Upper lobe of right lung (tissue), 1 donor: ENCODE data around the gene ZNF407. TPM values are rescaled to one million over a fixed set of nuclear protein-coding genes. Genes with fewer than 3 reads are reported as not detected.
A peak's percentile ranks its signal among the peaks of the same experiment; 100 is the strongest.

Experiments used
- ATAC-seq: fragments of 200-7000 bp; cut with Tn5 transposase; one replicate; pipeline ENCODE4 v1.9.1; 2020; ENCODE audit warnings: mild to moderate bottlenecking, moderate library complexity
- DNase-seq: peaks from one replicate; pipeline ENCODE4 v3.0.0-alpha.2; 2020
- H3K27ac ChIP-seq: fragments of 200-600 bp; one replicate; pipeline ENCODE4 v1.8.0; 2022
- H3K27me3 ChIP-seq: fragments of 200-600 bp; one replicate; pipeline ENCODE4 v1.8.0; 2022; ENCODE audit warnings: mild to moderate bottlenecking
- H3K36me3 ChIP-seq: fragments of 200-600 bp; one replicate; pipeline ENCODE4 v1.8.0; 2022
- H3K4me1 ChIP-seq: fragments of 200-600 bp; one replicate; pipeline ENCODE4 v1.8.0; 2022
- H3K4me3 ChIP-seq: fragments of 200-600 bp; one replicate; pipeline ENCODE4 v1.8.0; 2022; ENCODE audit warnings: mild to moderate bottlenecking
- H3K9me3 ChIP-seq: fragments of 200-600 bp; one replicate; pipeline ENCODE4 v1.8.0; 2022
- intact Hi-C: fragments of 100-400 bp; cut with DNase I; formaldehyde crosslinking; loops from one replicate; pipeline ENCODE4 v1.11.0; 2022
- total RNA-seq: library from RNA; stranded (reverse); fragmentation: NEBNext Ultra II Directional; extraction: Animal tissue kit (Norgen Biotek cat#: 25700); gene quantifications from one replicate; pipeline ENCODE4 v1.2.1, GENCODE V29; 2021
- TF ChIP-seq, protein P1 (sequence below): fragments of 200-600 bp; IDR thresholded peaks from one replicate; pipeline ENCODE4 v1.8.0; 2022; ENCODE audit warnings: antibody characterized with exemption
- donor health status: DM: no; HTN: yes; CAD: no; lungs with severe emphysema.

Gene ZNF407
- total RNA-seq, 1 donor from 2014 or later: 18.4 TPM

DNA sequence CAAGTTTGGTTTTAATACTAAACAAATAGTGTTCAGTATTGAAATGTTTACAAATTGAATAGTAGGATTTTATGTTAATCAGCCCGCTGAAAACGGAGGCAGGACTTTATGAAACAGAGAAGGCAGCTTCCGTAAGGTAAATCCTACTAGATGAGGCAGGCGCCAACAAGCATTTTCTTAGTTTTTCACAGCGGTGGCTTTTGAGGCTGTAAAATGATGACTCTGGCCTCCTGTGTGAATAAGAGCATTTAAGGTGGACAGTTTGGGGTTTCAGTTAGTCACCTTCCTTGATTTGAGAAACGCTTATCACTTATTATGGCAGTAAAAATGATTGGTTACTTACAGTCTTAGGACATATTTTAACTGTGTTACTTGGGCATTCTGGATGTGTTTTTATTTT, 398.4 kb downstream of the ZNF407 start:
- H3K9me3 ChIP-seq: no peaks in the 10 kb centered on the region
- H3K36me3 ChIP-seq: no peaks in the 10 kb centered on the region
- no peak overlapping the region for H3K4me3 ChIP-seq
- H3K27ac ChIP-seq: peak overlapping the region; percentile 53
- intact Hi-C loops: no loop called here
- TF ChIP-seq, protein P1, sequence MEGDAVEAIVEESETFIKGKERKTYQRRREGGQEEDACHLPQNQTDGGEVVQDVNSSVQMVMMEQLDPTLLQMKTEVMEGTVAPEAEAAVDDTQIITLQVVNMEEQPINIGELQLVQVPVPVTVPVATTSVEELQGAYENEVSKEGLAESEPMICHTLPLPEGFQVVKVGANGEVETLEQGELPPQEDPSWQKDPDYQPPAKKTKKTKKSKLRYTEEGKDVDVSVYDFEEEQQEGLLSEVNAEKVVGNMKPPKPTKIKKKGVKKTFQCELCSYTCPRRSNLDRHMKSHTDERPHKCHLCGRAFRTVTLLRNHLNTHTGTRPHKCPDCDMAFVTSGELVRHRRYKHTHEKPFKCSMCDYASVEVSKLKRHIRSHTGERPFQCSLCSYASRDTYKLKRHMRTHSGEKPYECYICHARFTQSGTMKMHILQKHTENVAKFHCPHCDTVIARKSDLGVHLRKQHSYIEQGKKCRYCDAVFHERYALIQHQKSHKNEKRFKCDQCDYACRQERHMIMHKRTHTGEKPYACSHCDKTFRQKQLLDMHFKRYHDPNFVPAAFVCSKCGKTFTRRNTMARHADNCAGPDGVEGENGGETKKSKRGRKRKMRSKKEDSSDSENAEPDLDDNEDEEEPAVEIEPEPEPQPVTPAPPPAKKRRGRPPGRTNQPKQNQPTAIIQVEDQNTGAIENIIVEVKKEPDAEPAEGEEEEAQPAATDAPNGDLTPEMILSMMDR: no peak
- no peak for ATAC-seq
- DNase-seq: no peak
- no peaks in the 10 kb centered on the region for H3K27me3 ChIP-seq
- H3K4me1 ChIP-seq: peaks cover 14% of the 10 kb centered on the region

DNA sequence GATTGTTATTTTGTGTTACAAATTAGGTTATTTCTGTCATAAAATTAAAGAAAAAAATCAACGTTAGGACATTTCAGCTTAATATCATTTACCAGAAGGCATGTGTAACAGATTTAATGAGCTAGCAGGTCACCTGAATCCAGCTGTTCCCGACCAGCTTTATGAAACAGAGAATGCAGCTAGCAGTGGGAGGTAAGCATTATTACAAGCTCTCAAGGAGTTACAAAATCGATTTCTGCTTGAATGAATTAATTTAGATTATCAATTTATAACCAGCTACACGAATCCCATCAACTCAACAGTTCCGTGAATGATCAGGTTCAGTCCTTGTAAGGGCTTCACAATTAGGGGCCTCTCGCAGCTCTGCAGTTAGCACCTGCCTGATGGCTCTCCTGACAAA, 399.3 kb downstream of the ZNF407 start:
- intact Hi-C loops: no loop called here
- DNase-seq: no peak
- Histone ChIP-seq H3K36me3 (no peaks in the 10 kb centered on the region), H3K27me3 (no peaks in the 10 kb centered on the region), H3K4me1 (peaks cover 14% of the 10 kb centered on the region), H3K9me3 (no peaks in the 10 kb centered on the region), H3K4me3 (no peak overlapping the region), H3K27ac (no peak overlapping the region)
- ATAC-seq: no peak
- TF ChIP-seq, protein P1: no peak

DNA sequence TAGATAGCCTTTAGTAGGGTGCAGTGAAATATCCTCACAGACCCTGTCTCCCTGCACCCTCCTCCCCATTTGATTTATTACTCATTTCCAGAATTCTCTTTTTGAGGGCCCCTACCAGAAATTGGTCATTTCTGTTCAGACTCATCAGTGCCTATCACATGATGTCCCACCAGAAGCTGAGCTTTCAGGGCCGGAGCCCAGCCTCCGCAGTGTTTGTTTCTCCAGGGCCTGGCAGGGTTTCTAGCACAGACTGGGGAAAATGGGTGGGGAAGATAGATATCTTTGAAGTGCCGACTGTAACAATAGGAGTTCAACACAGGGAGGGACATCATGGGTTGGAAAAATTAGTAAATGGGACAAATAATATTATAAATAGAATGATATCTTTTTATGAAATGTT, 403.2 kb downstream of the ZNF407 start:
- H3K4me3 ChIP-seq: no peak overlapping the region
- H3K27me3 ChIP-seq: no peaks in the 10 kb centered on the region
- TF ChIP-seq, protein P1: no peak
- H3K36me3 ChIP-seq: no peaks in the 10 kb centered on the region
- intact Hi-C loops: no loop called here
- H3K4me1 ChIP-seq: peaks cover 14% of the 10 kb centered on the region
- ATAC-seq (no peak), DNase-seq (no peak)
- H3K27ac ChIP-seq: no peak overlapping the region
- H3K9me3 ChIP-seq: no peaks in the 10 kb centered on the region

DNA sequence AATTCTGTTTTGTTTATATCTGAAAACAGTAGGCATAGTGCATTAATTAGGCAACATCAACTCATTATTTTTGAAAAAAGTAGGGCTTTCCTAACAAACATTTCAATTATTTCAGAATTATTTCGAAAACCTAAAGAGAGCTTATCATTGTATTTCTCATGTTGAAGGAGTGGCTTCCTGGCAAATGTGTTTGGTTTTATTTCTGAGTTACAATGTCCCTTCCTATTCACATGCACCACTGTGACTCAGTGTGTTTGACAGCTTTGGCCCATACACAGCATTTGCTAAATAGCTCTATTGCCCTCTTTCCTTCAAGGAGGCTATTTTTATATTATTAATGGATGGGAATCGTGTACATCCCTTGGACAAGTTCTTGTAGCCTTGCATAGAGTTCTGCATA, 405.4 kb downstream of the ZNF407 start:
- peaks cover 14% of the 10 kb centered on the region for H3K4me1 ChIP-seq
- DNase-seq: no peak
- no peaks in the 10 kb centered on the region for H3K36me3 ChIP-seq
- no peaks in the 10 kb centered on the region for H3K9me3 ChIP-seq
- TF ChIP-seq, protein P1: no peak
- H3K4me3 ChIP-seq: no peak overlapping the region
- H3K27me3 ChIP-seq: no peaks in the 10 kb centered on the region
- intact Hi-C loops: no loop called here
- ATAC-seq: no peak
- no peak overlapping the region for H3K27ac ChIP-seq

DNA sequence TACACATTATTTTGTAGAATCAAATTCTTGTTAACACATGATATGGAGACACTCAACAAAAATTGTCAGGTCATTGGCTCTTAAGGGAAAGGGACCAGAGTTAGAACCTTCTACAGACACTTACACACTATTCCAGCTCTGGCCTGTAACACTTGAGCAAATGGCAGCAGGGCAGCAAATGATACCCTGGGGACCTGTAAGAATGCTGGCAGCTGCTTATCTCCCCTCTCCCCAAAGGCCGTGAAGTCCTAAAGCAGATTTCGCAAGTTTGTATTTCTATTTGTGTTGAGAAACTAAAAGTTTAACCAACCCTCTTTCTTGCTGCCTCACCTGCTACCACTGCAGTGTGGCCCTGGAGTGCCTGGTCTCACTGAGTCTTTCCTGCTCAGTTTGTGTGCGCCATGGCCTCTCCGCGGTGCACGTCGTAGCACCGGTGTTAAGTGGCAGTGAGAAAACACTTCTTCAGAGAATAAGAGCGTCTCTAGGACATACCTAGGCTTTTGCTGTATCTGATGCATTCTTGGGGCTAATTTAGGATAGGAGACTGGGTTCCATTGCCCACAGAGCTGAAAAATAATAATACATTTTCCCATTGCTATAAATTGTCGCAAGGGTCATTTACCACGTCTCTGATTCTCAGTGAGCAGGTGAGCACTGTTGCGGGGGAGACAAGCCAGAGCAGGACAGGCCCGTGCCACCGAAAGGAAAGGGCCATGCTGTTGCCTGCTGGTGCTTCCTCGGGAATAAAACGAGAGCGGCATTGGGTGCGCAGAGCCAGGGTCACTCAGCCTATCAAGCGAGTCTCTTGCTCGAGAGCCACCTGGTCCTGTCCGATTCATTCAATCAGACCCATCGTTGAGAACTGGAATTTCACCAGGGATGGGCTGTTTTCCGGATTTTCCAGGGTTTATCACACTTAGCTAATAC, 406.4 kb downstream of the ZNF407 start:
- peaks cover 14% of the 10 kb centered on the region for H3K4me1 ChIP-seq
- no peak overlapping the region for H3K27ac ChIP-seq

More for the DNA sequence above, 406.4 kb downstream of the ZNF407 start:
- DNase-seq: no peak
- Histone ChIP-seq H3K9me3 (no peaks in the 10 kb centered on the region), H3K27me3 (no peaks in the 10 kb centered on the region), H3K4me3 (no peak overlapping the region), H3K36me3 (no peaks in the 10 kb centered on the region)
- TF ChIP-seq, protein P1: no peak
- peak; percentile 51 for ATAC-seq
- intact Hi-C loops: no loop called here
